Inflammatory macrophage (primary cell): ENCODE measurements around the gene FLVCR2.
"Not testable (repeated sequence)": the region's sequence is repeated elsewhere in the genome, so short reads cannot be mapped to it uniquely, and the experiment has no call there.

Source experiments
- DNase-seq, 2 donors: peaks; one replicate each; pipeline ENCODE4 v3.0.0-alpha.2; 2020 to 2022

Gene FLVCR2

DNA sequence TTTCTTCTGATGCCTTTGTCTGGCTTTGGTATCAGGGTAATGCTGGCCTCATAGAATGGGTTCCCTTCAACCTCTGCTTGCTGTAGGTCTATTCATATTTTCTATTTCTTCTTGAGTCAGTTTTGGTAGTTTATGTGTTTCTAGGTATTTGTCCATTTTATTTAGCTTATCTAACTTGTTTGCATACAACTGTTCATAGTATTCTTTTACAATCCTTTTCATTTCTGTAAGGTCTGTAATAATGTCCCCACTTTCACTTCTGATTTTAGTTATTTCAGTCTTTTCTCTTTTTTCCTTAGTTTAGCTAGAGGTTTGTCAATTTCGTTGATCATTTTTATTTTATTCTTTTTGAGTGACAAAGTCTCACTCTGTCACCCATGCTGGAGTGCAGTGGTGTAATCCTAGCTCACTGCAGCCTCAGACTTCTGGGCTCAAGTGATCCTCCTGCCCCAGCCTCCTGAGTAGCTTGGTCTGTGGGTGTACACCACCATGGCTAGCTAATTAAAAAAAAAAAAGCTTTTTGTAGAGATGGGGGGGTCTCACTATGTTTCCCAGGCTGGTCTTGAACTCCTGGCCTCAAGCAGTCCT, 94.3 kb downstream of the FLVCR2 start:
- DNase-seq = no peak

- DNase-seq = no peak
These were observed 95.1 kb downstream of the FLVCR2 start for GRCh38 chr14:75673345-75674035.

- DNase-seq = no peak
These were observed 97.0 kb downstream of the FLVCR2 start for GRCh38 chr14:75675265-75675960.

DNA sequence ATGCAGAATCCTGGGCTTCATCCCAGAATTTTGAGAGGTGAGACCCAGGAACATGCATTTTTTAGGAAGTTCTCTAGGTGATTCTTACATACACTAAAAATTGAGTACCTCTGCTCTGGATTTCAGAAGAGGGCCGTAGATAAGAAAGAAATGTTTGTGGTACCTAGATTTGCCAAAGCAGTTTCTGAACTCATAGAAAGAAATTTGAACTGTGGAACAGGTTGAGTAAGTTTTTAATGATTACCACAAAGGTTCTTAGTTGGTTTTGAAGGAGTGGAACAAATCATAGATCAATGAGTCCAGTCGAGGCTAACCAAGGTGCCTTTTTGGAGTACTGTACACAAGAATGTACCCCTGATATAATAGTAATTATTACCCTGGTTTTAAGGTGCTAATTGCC, 107.5 kb downstream of the FLVCR2 start:
- DNase-seq = no peak

DNA sequence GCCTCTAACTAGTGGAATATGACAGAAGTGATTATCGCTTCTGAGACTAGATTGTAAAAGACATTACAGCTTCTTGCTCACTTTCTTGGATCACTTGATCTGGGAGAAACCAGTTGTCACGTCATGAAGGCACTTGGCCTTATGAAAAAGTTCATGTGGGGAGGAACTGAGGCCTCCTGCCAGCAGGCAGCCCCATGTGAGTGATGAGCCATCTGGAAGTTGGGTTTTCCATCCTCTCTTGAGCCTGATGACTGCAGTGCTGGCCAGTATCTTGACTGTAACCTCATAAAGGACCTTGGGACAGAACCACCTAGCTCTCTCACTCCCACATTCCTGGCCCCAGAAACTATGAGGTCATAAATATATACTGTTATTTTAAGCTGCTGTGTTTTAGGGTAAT, 110.6 kb downstream of the FLVCR2 start:
- no peak for DNase-seq

DNA sequence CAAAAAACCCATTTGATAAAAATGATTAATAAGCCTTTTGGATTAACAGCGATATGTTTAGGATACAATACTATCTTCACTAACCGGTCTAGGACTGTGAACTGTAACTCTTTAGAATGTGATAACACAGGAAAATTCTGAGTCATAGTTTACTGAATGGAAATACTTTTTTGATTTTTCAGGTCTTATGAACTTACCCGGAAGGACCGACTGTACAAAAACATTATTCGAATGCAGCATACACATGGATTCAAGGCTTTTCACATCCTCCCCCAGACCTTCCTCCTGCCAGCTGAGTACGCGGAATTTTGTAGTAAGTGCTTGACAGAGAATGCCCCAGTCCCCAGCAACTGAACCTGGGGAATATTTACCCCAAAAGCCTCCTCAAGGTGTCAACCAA, 111.6 kb downstream of the FLVCR2 start:
- no peak for DNase-seq

GRCh38 chr14:75695025-75695424, 116.6 kb downstream of the FLVCR2 start:
- not testable (repeated sequence) for DNase-seq

DNA sequence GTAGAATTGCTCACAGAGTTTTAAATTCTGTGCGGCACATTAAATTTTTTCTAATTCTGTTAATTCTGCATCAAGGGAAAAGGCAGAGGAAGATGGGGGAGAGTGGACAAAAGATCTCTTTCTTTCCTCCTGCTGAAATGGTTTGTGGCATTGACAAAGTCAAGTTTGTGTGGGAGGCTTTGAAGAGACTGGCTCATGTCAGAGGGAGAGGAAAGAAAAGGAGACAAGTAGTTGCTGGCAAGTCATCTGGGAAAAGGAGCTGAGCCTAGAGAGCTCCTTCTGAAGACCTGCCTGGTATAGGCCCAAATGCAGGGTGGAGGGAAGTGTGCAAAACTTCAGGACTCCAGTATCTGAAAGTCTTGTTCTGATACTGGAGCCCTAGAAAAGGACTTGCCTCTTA, 119.0 kb downstream of the FLVCR2 start:
- no peak for DNase-seq
